ENCODE measurements around the gene DAAM1. TPM values are rescaled to one million over a fixed set of nuclear protein-coding genes. Genes with fewer than 3 reads are reported as not detected.
A peak's percentile ranks its signal among the peaks of the same experiment; 100 is the strongest.

The DAAM1 gene
- total RNA-seq, 2 donors from 2014 or later = 94.0 to 99.4 TPM

- Histone ChIP-seq H3K27me3 (ENCODE audit: control insufficient read depth, insufficient read depth, low read length, poor library complexity, severe bottlenecking) (no peaks in the 10 kb centered on the region), H3K27ac (ENCODE audit: low read depth, low read length) (no peak overlapping the region), H3K4me3 (ENCODE audit: low read length) (no peak overlapping the region), H3K9me3 (ENCODE audit: control insufficient read depth, low read length) (no peaks in the 10 kb centered on the region), H3K4me1 (ENCODE audit: control insufficient read depth, insufficient read depth, low read length) (peaks cover 15% of the 10 kb centered on the region), H3K36me3 (ENCODE audit: control insufficient read depth, insufficient read depth, low read length) (peaks cover 25% of the 10 kb centered on the region), H3K9ac (ENCODE audit: extremely low read depth, low read length, poor library complexity, severe bottlenecking) (no peak overlapping the region)
- TF ChIP-seq CTCF (conservative IDR thresholded peaks at IDR 0.05) = no peak
- H3K9me3 Mint-ChIP-seq = no peaks in the 10 kb centered on the region
- H3K36me3 Mint-ChIP-seq (ENCODE audit: low read depth) = peaks cover 12% of the 10 kb centered on the region
- H3K4me3 Mint-ChIP-seq = no peak overlapping the region
- DNase-seq = no peak
- no peaks in the 10 kb centered on the region for H3K27me3 Mint-ChIP-seq (ENCODE audit: insufficient read depth)
- H3K27ac Mint-ChIP-seq = no peak overlapping the region
- H3K4me1 Mint-ChIP-seq = peaks cover 19% of the 10 kb centered on the region
- WGBS, 2 experiments (ENCODE audit: insufficient coverage in 1 of 2, insufficient read length in 1 of 2) = 93 to 100% methylated on average over 1 to 2 of the region's 2 CpGs
Measured at GRCh38 chr14:59278111-59278510, 89.6 kb downstream of the DAAM1 start.

DNA sequence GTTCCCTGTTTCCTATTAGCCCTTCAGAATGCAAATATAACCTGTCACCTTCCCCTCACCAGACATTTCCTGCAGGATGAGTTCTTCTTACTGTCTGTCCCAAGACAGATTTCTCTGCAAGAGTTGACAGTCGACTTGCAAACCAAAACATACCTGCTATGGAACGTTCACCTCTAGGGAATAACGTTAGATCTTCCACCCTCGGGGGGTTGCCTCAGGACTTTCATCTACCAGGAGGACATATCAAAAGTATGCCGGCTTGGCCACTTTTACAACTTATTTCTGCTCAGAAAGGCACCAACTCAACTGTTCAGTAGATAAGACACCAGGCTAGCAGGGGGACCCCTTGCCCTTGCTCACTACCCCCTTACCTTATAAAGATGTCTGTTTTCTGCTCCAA, 92.5 kb downstream of the DAAM1 start:
- TF ChIP-seq CTCF (conservative IDR thresholded peaks at IDR 0.05) = no peak
- H3K9me3 Mint-ChIP-seq = peaks cover 20% of the 10 kb centered on the region
- peaks cover 15% of the 10 kb centered on the region for H3K4me1 ChIP-seq (ENCODE audit: control insufficient read depth, insufficient read depth, low read length)
- peaks cover 34% of the 10 kb centered on the region for H3K36me3 Mint-ChIP-seq (ENCODE audit: low read depth)
- peak overlapping the region; percentile 33 for H3K4me3 ChIP-seq (ENCODE audit: low read length)
- H3K36me3 ChIP-seq (ENCODE audit: control insufficient read depth, insufficient read depth, low read length) = peaks cover 52% of the 10 kb centered on the region
- H3K9me3 ChIP-seq (ENCODE audit: control insufficient read depth, low read length) = peaks cover 21% of the 10 kb centered on the region
- 91 to 100% methylated on average over 4 to 5 of the region's 5 CpGs for WGBS, 2 experiments (ENCODE audit: insufficient coverage in 1 of 2, insufficient read length in 1 of 2)
- H3K9ac ChIP-seq (ENCODE audit: extremely low read depth, low read length, poor library complexity, severe bottlenecking) = no peak overlapping the region
- H3K4me3 Mint-ChIP-seq = no peak overlapping the region
- no peaks in the 10 kb centered on the region for H3K27me3 Mint-ChIP-seq (ENCODE audit: insufficient read depth)
- DNase-seq = no peak
- peaks cover 22% of the 10 kb centered on the region for H3K4me1 Mint-ChIP-seq
- peak overlapping the region; percentile 50 for H3K27ac Mint-ChIP-seq
- no peak overlapping the region for H3K27ac ChIP-seq (ENCODE audit: low read depth, low read length)
- no peaks in the 10 kb centered on the region for H3K27me3 ChIP-seq (ENCODE audit: control insufficient read depth, insufficient read depth, low read length, poor library complexity, severe bottlenecking)

GRCh38 chr14:59281609-59282377, 93.3 kb downstream of the DAAM1 start:
- H3K27ac ChIP-seq (ENCODE audit: low read depth, low read length) = no peak overlapping the region
- H3K4me1 ChIP-seq (ENCODE audit: control insufficient read depth, insufficient read depth, low read length) = peaks cover 15% of the 10 kb centered on the region
- peak overlapping the region; percentile 18 for H3K9ac ChIP-seq (ENCODE audit: extremely low read depth, low read length, poor library complexity, severe bottlenecking)
- DNase-seq = no peak
- peaks cover 22% of the 10 kb centered on the region for H3K4me1 Mint-ChIP-seq
- peaks cover 34% of the 10 kb centered on the region for H3K36me3 Mint-ChIP-seq (ENCODE audit: low read depth)
- WGBS, 2 experiments (ENCODE audit: insufficient coverage in 1 of 2, insufficient read length in 1 of 2) = 64 to 76% methylated on average over 3 of the region's 3 CpGs
- H3K27ac Mint-ChIP-seq = peak overlapping the region; percentile 72
- peaks cover 52% of the 10 kb centered on the region for H3K36me3 ChIP-seq (ENCODE audit: control insufficient read depth, insufficient read depth, low read length)
- TF ChIP-seq CTCF (conservative IDR thresholded peaks at IDR 0.05) = no peak
- peaks cover 20% of the 10 kb centered on the region for H3K9me3 Mint-ChIP-seq
- no peak overlapping the region for H3K4me3 Mint-ChIP-seq
- H3K27me3 Mint-ChIP-seq (ENCODE audit: insufficient read depth) = no peaks in the 10 kb centered on the region
- peaks cover 24% of the 10 kb centered on the region for H3K9me3 ChIP-seq (ENCODE audit: control insufficient read depth, low read length)
- no peak overlapping the region for H3K4me3 ChIP-seq (ENCODE audit: low read length)
- no peaks in the 10 kb centered on the region for H3K27me3 ChIP-seq (ENCODE audit: control insufficient read depth, insufficient read depth, low read length, poor library complexity, severe bottlenecking)

Data from endodermal cell (in vitro differentiated cells).